Myocyte (in vitro differentiated cells): ENCODE data around the gene KDM4C. TPM values are rescaled to one million over a fixed set of nuclear protein-coding genes. Genes with fewer than 3 reads are reported as not detected.

Experiments
- DNase-seq: peaks from one replicate; pipeline ENCODE4 v3.0.0-alpha.2; 2012; ENCODE audit warnings: low read depth
- total RNA-seq: library from RNA; depleted of rRNA; stranded (reverse); fragments of >200 nt; gene quantifications from 2 replicates; pipeline ENCODE4 v1.2.3, GENCODE V29; 2014

KDM4C gene
- total RNA-seq, 1 donor from 2014 or later = 17.1 TPM

GRCh38 chr9:6864102-6864501 lies 106.3 kb downstream of the KDM4C start:
- no peak for DNase-seq

- DNase-seq = no peak
Measured at GRCh38 chr9:6869081-6869948, 111.5 kb downstream of the KDM4C start.

GRCh38 chr9:6870149-6870548 lies 112.4 kb downstream of the KDM4C start:
- DNase-seq = no peak

- DNase-seq = no peak
Measured at GRCh38 chr9:6870650-6871477, 113.1 kb downstream of the KDM4C start.

- DNase-seq = peak; percentile 53
Measured at GRCh38 chr9:6873857-6874256, 116.1 kb downstream of the KDM4C start.

- DNase-seq = no peak
Measured at GRCh38 chr9:6876195-6876894, 118.6 kb downstream of the KDM4C start.

- DNase-seq = peak; percentile 24
Measured at GRCh38 chr9:6877671-6878161, 119.9 kb downstream of the KDM4C start.

GRCh38 chr9:6880626-6881025 lies 122.9 kb downstream of the KDM4C start:
- DNase-seq = no peak

- DNase-seq = no peak
Measured at GRCh38 chr9:6884101-6884500, 126.3 kb downstream of the KDM4C start.

GRCh38 chr9:6884990-6885389 lies 127.2 kb downstream of the KDM4C start:
- DNase-seq = no peak

GRCh38 chr9:6887051-6887450 lies 129.3 kb downstream of the KDM4C start:
- DNase-seq = no peak

- no peak for DNase-seq
Measured at GRCh38 chr9:6889868-6890267, 132.1 kb downstream of the KDM4C start.

GRCh38 chr9:6893350-6894131 lies 135.8 kb downstream of the KDM4C start:
- DNase-seq = no peak

GRCh38 chr9:6894135-6894534 lies 136.4 kb downstream of the KDM4C start:
- no peak for DNase-seq

GRCh38 chr9:6895754-6896153 lies 138.0 kb downstream of the KDM4C start:
- no peak for DNase-seq

GRCh38 chr9:6896562-6896961 lies 138.8 kb downstream of the KDM4C start:
- no peak for DNase-seq

GRCh38 chr9:6897207-6897822 lies 139.5 kb downstream of the KDM4C start:
- no peak for DNase-seq

GRCh38 chr9:6897898-6898302 lies 140.1 kb downstream of the KDM4C start:
- DNase-seq = no peak

GRCh38 chr9:6899274-6899673 lies 141.5 kb downstream of the KDM4C start:
- no peak for DNase-seq

GRCh38 chr9:6900440-6900883 lies 142.7 kb downstream of the KDM4C start:
- no peak for DNase-seq
